ENCODE results near the gene SLC7A7. TPM values are rescaled to one million over a fixed set of nuclear protein-coding genes. Genes with fewer than 3 reads are reported as not detected.
"Not testable (repeated sequence)": the region's sequence is repeated elsewhere in the genome, so short reads cannot be mapped to it uniquely, and the experiment has no call there.

Gene SLC7A7
- total RNA-seq, 1 donor from 2014 or later = 7.4 TPM

DNA sequence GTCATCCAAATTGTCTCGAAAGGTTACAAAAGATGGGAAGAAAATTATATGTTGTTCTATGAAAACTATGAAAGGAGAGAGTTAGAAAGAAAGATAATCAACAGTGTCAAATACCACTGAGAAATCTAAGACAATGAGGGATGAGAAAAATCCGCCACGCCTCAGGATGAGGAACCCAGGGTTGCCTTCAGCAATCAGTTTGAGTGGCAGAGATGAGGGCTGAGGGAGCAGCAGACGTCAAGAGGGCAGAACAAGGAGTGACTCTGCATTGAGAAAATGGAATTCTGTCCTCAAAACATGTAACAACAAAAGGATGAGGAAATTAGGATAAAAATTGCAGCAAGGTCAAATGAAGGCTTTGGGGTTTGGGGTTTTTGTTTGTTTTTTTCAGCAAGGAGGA lies 67.0 kb downstream of the SLC7A7 start:
- Histone ChIP-seq H3K9me3 (no peaks in the 10 kb centered on the region), H3K27ac (no peak overlapping the region), H3K27me3 (no peaks in the 10 kb centered on the region), H3K4me1 (no peaks in the 10 kb centered on the region), H3K36me3 (no peaks in the 10 kb centered on the region), H3K4me3 (no peak overlapping the region)
- TF ChIP-seq CTCF (IDR thresholded peaks at IDR 0.05) = no peak
- TF ChIP-seq POLR2AphosphoS5 (IDR thresholded peaks at IDR 0.05; ENCODE audit: insufficient read depth in 1 of 2, low read depth in 1 of 2) = no peak
- no peak for TF ChIP-seq POLR2A (IDR thresholded peaks at IDR 0.05)
- intact Hi-C loops (cut with DNase I) = no loop called here
- no peak for DNase-seq (ENCODE audit: extremely low spot score in 2 of 2)

- intact Hi-C loops (cut with DNase I) = no loop called here
- Histone ChIP-seq H3K36me3 (no peaks in the 10 kb centered on the region), H3K27ac (no peak overlapping the region), H3K9me3 (no peaks in the 10 kb centered on the region), H3K4me3 (no peak overlapping the region), H3K4me1 (no peaks in the 10 kb centered on the region), H3K27me3 (no peaks in the 10 kb centered on the region)
- TF ChIP-seq CTCF (IDR thresholded peaks at IDR 0.05) = no peak
- no peak for TF ChIP-seq POLR2A (IDR thresholded peaks at IDR 0.05)
- TF ChIP-seq POLR2AphosphoS5 (IDR thresholded peaks at IDR 0.05; ENCODE audit: insufficient read depth in 1 of 2, low read depth in 1 of 2) = no peak
- no peak for DNase-seq (ENCODE audit: extremely low spot score in 2 of 2)
Observed at GRCh38 chr14:22747769-22748168, 67.5 kb downstream of the SLC7A7 start.

DNA sequence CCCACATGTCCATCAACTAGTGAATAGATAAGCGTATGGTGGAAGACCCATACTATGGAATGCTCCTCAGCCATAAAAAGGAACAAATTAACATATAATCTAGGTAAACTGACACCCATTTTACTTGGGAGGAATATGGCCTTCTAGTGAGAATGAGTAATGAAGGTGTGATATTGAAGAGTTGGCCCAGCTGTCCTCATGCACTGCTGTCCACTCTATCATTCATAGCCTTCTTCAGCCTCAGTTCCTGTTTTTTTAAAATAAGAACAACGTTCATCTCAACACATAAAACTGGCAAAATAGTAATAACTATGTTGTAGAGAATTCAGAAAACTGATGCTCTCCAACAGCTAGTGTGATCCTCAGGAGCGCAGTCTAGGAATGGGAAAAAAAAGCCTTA lies 75.2 kb downstream of the SLC7A7 start:
- DNase-seq (ENCODE audit: extremely low spot score in 2 of 2) = no peak
- no peaks in the 10 kb centered on the region for H3K27me3 ChIP-seq
- intact Hi-C loops (cut with DNase I) = no loop called here
- no peaks in the 10 kb centered on the region for H3K9me3 ChIP-seq
- no peak for TF ChIP-seq POLR2A (IDR thresholded peaks at IDR 0.05)
- no peak for TF ChIP-seq POLR2AphosphoS5 (IDR thresholded peaks at IDR 0.05; ENCODE audit: insufficient read depth in 1 of 2, low read depth in 1 of 2)
- TF ChIP-seq CTCF (IDR thresholded peaks at IDR 0.05) = no peak
- no peaks in the 10 kb centered on the region for H3K36me3 ChIP-seq
- no peak overlapping the region for H3K4me3 ChIP-seq
- H3K4me1 ChIP-seq = no peaks in the 10 kb centered on the region
- no peak overlapping the region for H3K27ac ChIP-seq

GRCh38 chr14:22739423-22739822 lies 75.8 kb downstream of the SLC7A7 start:
- no peak for DNase-seq (ENCODE audit: extremely low spot score in 2 of 2)

DNA sequence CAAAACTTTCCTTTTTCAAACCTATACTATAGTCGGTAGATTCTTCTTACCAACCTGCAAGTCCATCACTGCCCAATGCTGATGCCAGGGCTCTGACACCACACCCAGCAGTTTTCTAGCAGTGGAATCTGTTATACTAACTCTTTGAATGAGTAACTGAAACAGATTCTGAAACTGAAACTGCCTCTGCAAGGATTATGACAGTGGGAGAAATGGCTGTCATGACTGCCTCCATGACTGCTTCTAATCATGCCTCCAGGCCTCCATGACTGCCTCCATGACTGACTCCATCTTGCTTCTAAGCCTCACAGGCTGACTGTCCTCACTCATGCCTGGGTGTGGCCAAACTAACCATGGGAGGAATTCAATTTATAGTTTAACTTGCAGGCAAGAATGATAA lies 78.2 kb downstream of the SLC7A7 start:
- Histone ChIP-seq H3K4me3 (no peak overlapping the region), H3K36me3 (no peaks in the 10 kb centered on the region), H3K9me3 (no peaks in the 10 kb centered on the region), H3K27me3 (no peaks in the 10 kb centered on the region), H3K27ac (no peak overlapping the region), H3K4me1 (no peaks in the 10 kb centered on the region)
- intact Hi-C loops (cut with DNase I) = no loop called here
- TF ChIP-seq POLR2AphosphoS5 (IDR thresholded peaks at IDR 0.05; ENCODE audit: insufficient read depth in 1 of 2, low read depth in 1 of 2) (no peak), CTCF (IDR thresholded peaks at IDR 0.05) (no peak), POLR2A (IDR thresholded peaks at IDR 0.05) (no peak)
- DNase-seq (ENCODE audit: extremely low spot score in 2 of 2) = no peak

More at GRCh38 chr14:22739423-22739822, 75.8 kb downstream of the SLC7A7 start:
- Histone ChIP-seq H3K27me3 (no peaks in the 10 kb centered on the region), H3K27ac (no peak overlapping the region), H3K9me3 (no peaks in the 10 kb centered on the region), H3K4me3 (no peak overlapping the region), H3K36me3 (no peaks in the 10 kb centered on the region), H3K4me1 (no peaks in the 10 kb centered on the region)
- intact Hi-C loops (cut with DNase I) = no loop called here
- no peak for TF ChIP-seq POLR2AphosphoS5 (IDR thresholded peaks at IDR 0.05; ENCODE audit: insufficient read depth in 1 of 2, low read depth in 1 of 2)
- no peak for TF ChIP-seq CTCF (IDR thresholded peaks at IDR 0.05)

DNA sequence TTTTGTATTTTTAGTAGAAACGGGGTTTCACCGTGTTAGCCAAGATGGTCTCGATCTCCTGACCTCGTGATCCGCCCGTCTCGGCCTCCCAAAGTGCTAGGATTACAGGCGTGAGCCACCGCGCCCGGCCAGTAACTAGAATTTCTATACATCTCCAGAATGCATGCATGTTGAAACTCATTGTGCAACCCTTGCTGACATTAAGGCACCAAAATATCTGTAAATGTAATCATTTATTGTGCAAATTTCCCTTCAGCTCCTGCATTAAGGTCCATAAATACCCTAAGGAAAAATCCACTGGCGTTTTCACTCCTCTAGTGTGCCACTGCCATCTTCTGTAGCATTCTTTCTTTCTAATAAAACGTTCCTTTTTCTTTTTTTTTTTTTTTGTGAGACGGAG lies 78.9 kb downstream of the SLC7A7 start:
- H3K36me3 ChIP-seq; H3K4me3 ChIP-seq; H3K4me1 ChIP-seq; H3K27ac ChIP-seq; DNase-seq (ENCODE audit: extremely low spot score in 2 of 2); H3K9me3 ChIP-seq; H3K27me3 ChIP-seq; intact Hi-C loops (cut with DNase I): not testable (repeated sequence)
